Kidney capillary endothelial cell (primary cell): ENCODE measurements around the gene ADGRD1.

Experiments used
- DNase-seq: peaks from one replicate; pipeline ENCODE4 v3.0.0-alpha.2; 2018; ENCODE audit warnings: low spot score

The ADGRD1 gene

DNA sequence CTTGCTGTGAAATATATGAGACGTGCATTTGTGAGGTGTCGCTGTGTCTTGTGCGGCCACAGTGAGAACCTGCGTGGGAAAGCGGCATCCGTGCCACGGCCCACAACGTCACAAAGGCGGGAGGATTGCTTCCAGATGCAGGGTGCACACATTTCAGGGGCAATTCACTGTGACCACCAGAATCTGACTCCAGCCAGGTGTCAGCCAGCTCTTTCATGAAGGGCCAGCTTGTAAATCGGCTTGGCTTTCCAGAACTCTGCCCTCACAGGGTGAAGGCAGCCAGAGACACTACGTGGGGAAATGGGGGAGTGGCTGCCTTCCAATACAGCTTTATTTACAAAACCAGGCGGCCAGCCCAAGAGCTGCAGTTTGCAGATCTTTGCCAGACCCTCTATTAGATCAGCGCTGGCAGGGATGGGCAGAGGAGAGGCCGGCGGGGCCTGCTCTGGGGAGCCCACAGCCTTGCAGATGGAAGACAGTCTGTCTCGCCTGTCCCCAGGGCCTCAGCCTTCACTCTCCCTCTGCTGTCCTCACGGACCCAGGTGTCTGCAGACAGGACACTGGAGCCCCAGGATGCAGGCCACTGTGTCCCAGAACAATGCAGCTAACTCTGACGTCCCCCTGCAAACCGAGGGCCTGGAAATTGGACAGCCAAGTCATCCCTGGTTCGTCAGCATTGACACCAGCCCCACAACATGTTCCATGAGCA, 53.5 kb downstream of the ADGRD1 start:
- no peak for DNase-seq

GRCh38 chr12:131007740-131008117, 54.0 kb downstream of the ADGRD1 start:
- no peak for DNase-seq

GRCh38 chr12:131008131-131008912, 54.6 kb downstream of the ADGRD1 start:
- no peak for DNase-seq

DNA sequence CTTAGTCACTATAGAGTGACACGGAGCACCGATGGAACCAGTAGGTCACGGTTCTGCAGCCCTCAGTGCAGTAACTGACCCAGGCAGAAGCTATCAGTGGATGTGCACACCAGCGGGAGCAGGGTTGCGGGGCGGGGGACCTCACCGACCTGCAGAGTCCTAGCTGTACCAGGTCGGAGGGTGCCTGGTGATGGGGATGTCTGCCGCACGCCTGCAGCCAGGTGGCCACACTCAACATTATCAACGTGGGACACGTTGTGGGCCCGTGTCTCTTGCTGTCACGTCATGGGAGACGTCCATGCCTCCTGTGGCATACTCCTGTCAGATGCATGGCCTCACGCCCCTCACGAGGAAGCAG, 55.2 kb downstream of the ADGRD1 start:
- DNase-seq: no peak

GRCh38 chr12:131009595-131010395, 56.1 kb downstream of the ADGRD1 start:
- DNase-seq: no peak

- no peak for DNase-seq
These were observed 56.9 kb downstream of the ADGRD1 start for GRCh38 chr12:131010396-131011131.

DNA sequence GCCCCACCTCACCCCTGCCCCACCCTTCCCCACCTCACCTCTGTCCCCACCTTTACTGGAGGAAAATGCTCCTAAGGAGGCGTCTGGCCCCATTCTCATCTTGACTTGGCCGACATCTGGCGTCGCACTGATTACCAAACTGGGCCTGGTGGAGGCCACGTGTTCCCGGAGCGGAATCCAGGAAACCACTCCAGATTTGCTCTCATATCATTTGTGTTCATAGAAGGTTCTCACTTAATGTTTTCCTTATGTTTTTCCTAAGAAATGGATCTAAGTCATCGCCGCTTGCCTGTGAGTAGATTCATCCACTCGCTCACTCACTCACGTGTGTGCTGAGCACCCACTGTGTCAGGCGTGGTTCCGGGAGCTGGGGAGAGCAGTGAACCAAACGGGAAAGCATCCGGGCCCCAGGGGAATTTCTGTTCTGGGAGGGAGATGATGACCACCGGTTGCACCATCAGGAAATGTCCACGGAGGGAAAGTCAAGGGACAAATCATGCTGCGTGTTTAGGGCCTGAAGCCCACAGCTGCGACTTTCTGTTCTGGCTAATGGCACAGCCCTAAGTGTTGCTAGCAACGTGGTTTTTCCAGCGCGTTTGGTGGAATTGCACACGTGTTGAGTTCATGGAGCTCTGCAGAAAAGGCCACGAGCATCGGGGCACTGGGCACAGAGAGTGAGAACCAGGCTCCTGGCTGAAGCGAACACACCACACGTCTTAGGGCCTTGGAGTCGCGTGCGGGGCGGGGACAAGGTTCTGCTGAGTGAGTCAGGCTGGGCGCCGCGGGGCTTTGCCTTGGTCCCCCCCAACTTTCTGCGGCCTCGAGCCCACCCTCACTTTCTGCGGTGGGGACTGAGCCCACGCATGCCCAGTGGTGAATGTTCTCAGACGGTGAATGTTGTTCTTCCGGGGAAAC, 57.7 kb downstream of the ADGRD1 start:
- no peak for DNase-seq

DNA sequence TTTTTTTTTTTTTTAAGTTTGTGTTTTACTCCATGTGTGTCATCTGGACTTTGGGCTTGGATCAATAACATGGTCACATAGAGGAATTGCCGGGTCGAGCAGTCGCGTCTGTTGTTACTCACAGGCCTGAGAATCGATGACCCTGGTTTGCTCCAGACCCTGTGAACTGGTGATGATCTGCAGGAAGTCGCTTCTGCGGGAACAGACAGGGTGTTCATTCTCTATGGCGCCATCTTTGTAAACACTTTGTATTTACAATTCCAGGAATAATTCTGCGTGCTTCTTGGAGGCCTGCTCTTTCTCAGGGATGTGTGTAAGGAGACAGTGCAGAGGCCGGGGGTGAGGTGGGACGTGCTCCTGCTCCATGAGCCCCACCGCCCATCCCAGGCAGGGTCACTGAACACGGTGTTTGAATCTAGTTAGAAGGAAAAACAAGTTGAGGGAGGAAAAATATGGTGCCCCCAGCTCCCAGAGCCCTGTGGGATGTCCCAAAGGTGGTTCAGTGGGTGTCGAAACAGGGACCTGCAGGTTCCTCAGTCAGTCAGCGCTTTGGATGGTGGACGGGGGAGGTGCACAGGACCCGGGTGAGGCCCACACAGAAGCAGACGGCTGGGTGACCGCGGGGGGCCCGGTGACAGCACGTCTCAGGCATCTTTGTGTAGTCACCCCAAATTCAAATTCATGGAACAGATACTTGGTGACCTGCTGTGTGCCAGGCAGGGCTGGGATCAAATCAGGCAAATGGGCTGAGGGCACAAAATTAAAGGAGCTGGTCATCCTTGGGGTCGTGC, 58.8 kb downstream of the ADGRD1 start:
- DNase-seq: no peak

GRCh38 chr12:131013118-131013517, 59.4 kb downstream of the ADGRD1 start:
- no peak for DNase-seq

- no peak for DNase-seq
These were observed 60.6 kb downstream of the ADGRD1 start for GRCh38 chr12:131014343-131014742.

- DNase-seq: no peak
These were observed 62.1 kb downstream of the ADGRD1 start for GRCh38 chr12:131015581-131016337.

- no peak for DNase-seq
These were observed 63.8 kb downstream of the ADGRD1 start for GRCh38 chr12:131017477-131017991.

GRCh38 chr12:131018019-131018620, 64.4 kb downstream of the ADGRD1 start:
- no peak for DNase-seq

DNA sequence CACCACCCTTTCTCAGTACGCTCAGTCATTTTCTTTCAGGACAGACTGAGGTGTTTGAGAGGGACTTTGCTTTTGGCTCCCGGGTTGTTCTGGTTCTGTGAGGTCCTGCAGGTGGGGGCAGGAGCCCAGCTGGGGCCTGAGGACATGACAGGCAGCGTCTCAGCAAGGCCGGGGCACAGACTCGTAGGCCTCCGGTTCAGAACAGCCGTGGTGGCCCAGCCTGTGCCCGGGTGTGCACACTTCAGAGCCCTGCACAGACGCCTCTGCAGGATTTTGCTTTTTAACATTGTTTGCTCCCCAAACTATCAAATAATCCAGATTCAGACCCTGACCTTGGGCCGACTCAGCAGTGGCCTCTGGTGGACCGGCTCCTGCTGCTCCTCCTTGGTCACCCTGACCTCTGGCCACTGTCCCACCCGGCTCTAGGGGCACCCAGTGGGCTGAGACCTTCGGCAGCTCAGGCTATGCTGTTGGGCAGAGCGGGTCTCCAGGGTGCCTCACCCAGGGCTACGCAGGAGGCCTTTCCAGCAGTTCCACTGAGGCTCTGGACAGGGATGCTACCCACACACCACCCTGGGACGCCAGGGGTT, 65.2 kb downstream of the ADGRD1 start:
- DNase-seq: no peak

DNA sequence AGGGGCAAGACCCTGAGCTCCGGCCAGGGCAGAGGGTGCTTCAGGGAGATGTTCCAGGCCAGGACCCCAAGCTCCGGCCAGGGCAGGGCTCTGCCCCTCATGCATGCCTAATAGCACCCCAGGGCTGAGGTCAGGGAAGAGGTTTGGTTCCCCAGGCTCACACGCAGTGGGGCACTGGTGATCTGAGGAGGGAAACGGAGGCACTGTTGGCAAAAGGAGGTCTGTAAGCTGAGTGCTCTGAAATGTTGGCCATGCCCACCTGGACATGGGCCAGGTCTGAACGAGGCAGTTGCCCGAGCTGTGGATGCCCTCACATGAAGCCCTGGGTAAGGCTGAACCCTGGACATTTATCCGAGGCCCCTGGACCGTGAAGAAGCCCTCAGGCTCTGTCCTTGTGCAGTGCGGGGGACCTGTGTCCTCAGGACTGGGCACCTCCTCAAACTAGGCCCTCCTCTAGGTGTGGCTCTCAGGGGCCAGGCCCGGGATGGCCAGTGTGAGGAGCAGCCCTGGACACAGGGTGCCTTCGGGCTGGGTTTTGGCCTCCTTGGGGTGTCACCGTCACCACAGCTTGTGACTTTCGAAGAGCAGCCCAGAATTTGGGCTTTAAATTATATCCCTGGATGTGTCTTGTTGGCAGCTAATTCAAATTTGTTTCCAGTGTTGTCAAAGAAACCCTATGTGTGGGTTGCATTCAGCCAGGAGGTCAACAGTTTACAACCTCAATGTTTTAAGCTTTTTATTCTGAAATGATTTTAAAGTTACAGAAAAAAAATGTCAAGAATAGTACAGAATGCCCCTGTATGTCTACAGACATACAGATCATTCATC, 66.8 kb downstream of the ADGRD1 start:
- DNase-seq: no peak

GRCh38 chr12:131021154-131021541, 67.4 kb downstream of the ADGRD1 start:
- no peak for DNase-seq

- no peak for DNase-seq
These were observed 70.3 kb downstream of the ADGRD1 start for GRCh38 chr12:131024026-131024425.

DNA sequence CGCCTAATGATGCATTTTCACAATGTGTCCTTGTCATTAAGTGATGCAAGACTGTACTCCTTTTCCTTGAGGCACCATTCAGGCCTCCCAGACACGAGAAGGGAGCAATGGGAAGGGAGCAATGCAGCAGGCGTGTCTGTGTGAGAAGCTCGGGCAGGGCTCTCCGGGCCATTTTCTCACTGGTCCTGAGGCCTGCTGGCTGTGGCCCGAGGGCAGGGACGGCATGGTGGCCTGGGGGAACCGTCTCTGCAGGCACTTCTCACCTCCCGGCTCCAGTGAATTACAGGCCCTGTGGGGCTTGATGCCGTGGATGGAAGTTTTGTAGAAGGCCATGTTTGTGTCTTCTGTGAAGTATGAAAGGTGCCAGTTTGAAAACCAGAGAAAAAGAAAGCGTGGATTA, 71.0 kb downstream of the ADGRD1 start:
- DNase-seq: no peak
